MM.1S (cell line): ENCODE data around the gene C9.

ENCODE experiments used
- CTCF ChIP-seq: fragments of 300-600 bp; sonication (generic); IDR thresholded peaks from 2 replicates; pipeline ENCODE4 v1.5.1; 2016; ENCODE audit warnings: antibody characterized with exemption, low read length, mixed read lengths
- EZH2 ChIP-seq: fragments of 300-600 bp; sonication (generic); optimal IDR thresholded peaks from 2 replicates; pipeline ENCODE3; 2017; ENCODE audit warnings: low read depth, mild to moderate bottlenecking, antibody characterized with exemption, low read length, mixed read lengths

DNA sequence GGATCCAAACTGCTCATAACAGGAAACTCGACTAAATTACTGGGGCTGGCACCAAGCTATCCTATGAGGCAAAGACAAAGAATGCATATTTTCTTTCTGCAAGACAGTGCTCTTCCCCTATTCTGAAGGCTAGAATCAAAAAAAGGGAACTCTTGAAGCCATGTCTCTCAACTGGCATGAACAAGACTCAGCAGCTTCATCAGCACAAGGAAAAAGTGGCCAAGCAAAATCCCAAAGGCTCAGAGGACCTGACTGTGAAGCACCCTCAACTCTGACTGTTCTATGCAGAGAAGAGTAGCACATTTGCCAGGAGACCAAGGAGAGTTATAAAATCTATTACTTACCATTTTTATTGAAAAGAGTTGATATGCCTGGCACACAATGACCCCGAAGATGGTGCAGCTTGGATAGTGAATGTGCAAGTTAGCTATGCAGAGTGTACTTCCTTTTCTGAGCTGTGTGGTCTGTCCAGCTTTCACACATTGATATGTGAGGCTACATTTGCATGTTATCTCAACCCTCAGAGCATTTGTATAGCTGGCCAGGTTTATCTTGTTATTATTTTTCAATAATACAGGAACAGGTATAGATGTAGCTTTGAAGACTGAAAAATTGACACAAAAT is 94.0 kb downstream of the C9 start:
- no peak for TF ChIP-seq CTCF
- TF ChIP-seq EZH2: no peak
